GM08714 (cell line): ENCODE data around the gene GIGYF1.
A peak's percentile ranks its signal among the peaks of the same experiment; 100 is the strongest.
"Not testable (repeated sequence)": the region's sequence is repeated elsewhere in the genome, so short reads cannot be mapped to it uniquely, and the experiment has no call there.

Source experiments
- H3K4me3 ChIP-seq: fragments of 200-500 bp; sonication (Bioruptor generic); 2 replicates; pipeline ENCODE4 v1.5.1; 2014; ENCODE audit warnings: mild to moderate bottlenecking, low read length, inconsistent platforms
- ZNF274 ChIP-seq: IDR thresholded peaks from 2 replicates; pipeline ENCODE4 v1.6.1; 2012; ENCODE audit warnings: mild to moderate bottlenecking, low read depth, low read length

The GIGYF1 gene

DNA sequence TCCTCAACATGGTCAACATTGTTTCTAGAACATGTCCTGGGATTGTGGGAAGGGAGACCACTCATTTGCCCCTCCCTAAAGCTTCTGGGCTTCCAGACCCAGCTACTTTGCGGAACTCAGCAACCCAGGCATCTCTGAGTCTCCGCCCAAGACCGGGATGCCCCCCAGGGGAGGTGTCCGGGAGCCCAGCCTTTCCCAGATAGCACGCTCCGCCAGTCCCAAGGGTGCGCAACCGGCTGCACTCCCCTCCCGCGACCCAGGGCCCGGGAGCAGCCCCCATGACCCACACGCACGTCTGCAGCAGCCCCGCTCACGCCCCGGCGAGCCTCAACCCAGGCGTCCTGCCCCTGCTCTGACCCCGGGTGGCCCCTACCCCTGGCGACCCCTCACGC, 26.2 kb upstream of the GIGYF1 start, which contains the start of gene EPO:
Gene EPO (plus strand): TSS at position 190 of the 392 bp plus-strand sequence. CDS start 513 bp downstream, outside the sequence.
- TF ChIP-seq ZNF274, result no peak
- H3K4me3 ChIP-seq, result no peak within 1 kb of the TSS

DNA sequence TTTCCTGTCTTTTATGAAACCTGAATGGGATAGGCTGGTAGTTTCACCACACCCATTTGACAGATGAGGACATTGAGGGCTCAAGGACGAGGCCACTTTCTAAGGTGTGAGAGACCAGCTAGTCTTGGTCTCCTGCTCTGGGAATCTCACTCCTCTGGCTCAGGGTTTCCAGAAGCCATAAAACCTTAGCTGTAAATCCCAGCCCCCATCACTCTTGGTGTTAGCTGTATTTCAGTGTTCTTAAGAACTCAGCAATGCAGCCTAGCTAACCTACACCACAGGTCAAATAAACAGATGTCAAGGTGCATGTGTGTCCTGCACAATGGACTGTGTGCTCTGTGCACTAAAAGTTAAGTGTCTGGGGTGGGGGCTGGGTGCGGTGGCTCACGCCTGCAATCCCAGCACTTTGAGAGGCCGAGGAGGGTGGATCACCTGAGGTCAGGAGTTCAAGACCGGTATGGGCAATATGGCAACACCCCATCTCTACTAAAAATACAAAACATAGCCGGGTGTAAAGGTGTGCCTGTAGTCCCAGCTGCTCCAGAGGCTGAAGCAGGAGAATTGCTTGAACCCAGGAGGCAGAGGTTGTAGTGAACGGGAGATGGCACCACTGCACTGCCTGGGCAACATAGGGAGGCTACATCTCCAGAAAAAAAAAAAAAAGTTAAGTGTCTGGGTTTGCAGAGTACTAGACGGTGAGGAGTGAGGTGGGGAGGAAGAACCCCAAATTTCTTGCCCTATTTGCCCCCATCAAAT, 25.7 kb upstream of the GIGYF1 start:
- TF ChIP-seq ZNF274, result no peak
- H3K4me3 ChIP-seq, result no peak overlapping the region

DNA sequence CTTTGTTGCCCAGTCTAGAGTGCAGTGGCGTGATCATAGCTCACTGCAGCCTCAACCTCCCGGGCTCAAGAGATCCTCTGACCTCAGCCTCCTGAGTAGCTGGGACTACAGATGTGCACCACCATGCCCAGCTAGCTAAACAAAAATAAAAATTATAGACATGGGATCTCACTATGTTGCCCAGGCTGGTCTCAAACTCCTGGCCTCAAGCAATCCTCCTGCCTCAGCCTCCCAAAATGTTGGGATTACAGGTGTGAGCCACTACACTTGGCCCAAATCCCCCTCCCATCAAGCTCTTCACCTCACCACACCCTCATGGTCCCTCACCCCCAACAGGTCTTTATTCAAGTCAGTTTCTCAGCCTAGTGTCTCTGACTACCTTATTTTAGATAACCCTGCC, 23.0 kb upstream of the GIGYF1 start:
- H3K4me3 ChIP-seq, result not testable (repeated sequence)

DNA sequence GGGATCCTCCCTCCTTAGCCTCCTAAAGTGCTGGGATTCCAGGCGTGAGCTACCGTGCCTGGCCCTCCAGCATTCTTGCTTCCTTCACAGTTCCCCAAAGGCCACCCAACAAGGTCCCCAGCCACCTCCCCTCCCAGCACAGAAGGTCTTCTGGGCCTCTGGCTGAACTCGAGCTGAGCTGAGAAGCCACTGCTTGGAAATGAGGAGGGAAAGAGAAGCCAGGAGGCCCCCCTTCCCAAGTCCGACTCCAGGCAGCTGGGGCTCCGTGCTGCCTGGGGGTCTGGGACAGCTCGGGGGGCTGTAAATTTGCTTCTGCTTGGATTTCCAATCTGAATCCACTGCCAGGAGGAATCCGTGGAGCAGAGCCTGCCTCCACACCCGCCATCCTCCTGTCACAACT, 20.7 kb upstream of the GIGYF1 start:
- H3K4me3 ChIP-seq, result no peak overlapping the region
- no peak for TF ChIP-seq ZNF274

DNA sequence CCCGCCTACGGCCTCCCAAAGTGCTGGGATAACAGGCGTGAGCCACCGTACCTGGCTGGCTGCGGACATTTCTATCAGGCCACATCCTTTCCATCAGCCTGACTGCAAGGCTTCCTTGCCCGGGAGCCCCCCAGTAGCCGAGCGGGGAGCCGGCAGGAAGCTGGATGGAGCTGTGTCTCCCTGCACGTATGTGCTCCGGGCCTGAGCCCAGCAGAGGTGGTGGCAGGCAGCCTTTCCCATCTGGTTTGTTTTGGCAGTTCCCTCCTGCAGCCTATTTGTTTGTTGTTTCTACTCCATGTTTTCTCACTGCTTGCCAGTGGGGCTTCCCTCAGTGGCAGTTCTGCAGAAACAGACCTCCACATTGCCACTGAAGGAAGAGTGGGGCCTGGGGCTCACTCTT, 17.3 kb upstream of the GIGYF1 start:
- no peak overlapping the region for H3K4me3 ChIP-seq
- TF ChIP-seq ZNF274, result no peak

DNA sequence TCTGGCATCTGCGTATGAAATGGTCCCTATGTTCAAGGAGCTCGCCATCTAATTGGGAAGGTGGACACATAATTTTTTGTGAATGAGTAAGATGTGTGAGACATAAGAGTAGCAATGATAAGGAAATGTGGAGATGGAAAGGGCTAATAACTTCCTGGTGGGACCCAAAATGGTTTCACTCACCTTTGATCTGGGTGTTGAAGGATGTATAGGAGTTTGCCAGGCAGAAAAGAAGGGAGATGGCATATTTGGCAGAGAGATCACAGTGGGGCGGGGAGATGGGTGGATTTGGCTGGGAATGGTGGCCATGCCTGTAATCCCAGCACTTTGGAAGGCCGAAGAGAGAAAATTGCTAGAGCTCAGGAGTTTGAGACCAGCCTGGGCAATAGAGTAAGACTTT, 16.4 kb upstream of the GIGYF1 start:
- H3K4me3 ChIP-seq, result no peak overlapping the region
- no peak for TF ChIP-seq ZNF274

DNA sequence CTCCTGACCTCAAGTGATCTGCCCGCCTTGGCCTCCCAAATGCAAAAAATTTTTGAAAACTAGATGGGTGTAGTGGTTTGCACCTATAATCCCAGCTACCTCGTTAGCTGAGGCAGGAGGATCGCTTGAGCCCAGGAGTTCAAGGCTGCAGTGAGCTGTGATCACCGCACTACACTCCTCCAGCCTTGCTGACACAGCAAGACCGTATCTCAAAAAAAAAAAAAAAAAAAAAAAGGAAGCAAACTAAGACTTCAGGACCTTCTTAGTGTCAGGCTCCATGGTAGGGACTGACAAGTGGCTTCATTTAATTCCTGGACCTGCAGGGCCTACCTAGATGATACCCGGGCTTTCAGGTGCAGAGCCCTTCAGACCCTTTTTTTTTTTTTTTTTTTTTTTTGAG, 14.3 kb upstream of the GIGYF1 start:
- TF ChIP-seq ZNF274, result no peak
- H3K4me3 ChIP-seq, result no peak overlapping the region

DNA sequence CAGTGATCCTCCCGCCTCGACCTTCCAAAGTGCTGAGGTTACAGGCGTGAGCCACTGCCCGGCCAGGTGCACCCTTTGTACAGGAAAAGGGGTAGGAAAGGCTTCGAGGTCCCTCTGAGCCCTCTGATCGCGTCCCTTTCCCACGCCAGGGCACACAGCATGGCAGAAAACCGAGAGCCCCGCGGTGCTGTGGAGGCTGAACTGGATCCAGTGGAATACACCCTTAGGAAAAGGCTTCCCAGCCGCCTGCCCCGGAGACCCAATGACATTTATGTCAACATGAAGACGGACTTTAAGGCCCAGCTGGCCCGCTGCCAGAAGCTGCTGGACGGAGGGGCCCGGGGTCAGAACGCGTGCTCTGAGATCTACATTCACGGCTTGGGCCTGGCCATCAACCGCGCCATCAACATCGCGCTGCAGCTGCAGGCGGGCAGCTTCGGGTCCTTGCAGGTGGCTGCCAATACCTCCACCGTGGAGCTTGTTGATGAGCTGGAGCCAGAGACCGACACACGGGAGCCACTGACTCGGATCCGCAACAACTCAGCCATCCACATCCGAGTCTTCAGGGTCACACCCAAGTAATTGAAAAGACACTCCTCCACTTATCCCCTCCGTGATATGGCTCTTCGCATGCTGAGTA, 12.7 kb upstream of the GIGYF1 start:
- no peak for TF ChIP-seq ZNF274
- peak overlapping the region; percentile 84 for H3K4me3 ChIP-seq

DNA sequence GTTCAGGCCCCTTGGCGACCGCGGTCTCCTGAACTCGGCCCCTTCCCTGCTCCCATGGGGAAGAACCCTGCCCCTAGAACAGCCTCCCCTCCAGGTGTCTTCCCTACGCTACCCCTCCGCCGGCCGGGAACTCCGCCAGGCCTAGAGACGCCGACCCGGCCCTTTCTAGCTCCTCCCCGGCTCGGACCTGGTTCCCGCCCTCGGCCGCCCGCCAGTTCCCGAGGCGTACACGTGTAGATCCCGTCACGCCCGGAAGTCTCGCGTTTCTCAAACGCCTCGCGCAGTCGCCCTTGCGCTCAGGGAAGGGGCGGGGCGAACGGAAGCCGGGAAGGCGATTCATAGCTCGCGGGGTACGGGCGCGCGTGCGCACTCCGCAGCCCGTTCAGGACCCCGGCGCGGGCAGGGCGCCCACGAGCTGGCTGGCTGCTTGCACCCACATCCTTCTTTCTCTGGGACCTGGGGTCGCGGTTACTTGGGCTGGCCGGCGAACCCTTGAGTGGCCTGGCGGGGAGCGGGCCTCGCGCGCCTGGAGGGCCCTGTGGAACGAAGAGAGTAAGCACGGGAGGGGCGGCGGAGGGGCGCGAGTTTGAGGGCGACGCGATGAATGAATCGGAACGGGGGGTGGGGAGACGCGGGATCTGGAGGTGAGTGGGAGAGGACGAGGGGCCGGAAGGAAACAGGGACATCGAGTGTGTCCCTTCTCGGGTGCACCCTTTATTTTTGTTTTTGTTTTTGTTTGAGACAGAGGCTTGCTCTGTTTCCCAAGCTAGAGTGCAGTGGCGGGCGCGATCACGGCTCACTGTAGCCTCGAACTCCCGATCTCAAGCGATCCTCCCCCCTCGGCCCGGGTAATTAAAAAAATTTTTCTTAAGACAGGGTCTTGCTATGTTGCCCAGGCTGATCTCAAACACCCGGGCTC, 12.0 kb upstream of the GIGYF1 start, which contains the start of gene POP7:
Gene POP7 (plus strand): TSS at position 369 of the 919 bp plus-strand sequence. CDS start 710 bp downstream, outside the sequence.
- H3K4me3 ChIP-seq, result peak within 1 kb of the TSS; percentile 84
- no peak for TF ChIP-seq ZNF274

DNA sequence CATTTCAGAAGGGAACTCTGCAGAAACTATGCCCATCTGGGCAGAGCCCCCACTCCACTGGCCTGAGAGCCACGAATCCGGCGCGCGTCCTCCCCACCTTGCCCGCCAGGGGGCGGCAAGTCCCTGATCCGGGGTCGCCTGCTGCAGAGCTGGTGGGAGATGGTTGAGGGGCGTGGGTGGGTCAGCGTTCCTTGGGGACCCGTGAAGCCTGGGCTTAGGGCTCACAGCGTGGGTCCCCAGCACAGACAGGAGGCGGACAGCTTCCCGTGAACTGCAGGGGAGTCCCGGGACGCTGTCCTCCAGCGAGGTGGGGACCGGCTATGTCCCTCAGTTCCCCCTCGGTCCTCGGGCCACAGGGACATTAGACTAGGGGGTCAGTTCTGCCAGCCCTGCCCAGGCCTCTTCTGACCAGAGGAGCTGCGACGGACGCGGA, 11.3 kb upstream of the GIGYF1 start:
- H3K4me3 ChIP-seq, result peak overlapping the region; percentile 77
- TF ChIP-seq ZNF274, result no peak

DNA sequence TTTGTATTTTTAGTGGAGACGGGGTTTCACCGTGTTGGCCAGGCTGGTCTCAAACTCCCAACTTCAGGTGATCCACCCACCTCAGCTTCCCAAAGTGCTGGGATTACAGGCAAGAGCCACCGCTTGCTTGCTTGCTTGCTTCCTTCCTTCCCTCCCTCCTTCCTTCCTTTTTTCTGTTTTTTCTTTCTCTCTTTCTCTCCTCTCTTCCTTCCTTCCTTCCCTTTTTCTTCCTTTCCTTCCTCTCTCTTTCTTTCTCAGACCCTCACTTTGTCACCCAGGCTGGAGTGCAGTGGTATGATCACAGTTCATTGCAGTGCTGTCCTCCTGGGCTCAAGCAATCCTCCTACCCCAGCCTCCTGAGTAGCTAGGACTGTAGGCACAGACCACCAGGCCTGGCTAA, 7.0 kb upstream of the GIGYF1 start:
- H3K4me3 ChIP-seq, result not testable (repeated sequence)

DNA sequence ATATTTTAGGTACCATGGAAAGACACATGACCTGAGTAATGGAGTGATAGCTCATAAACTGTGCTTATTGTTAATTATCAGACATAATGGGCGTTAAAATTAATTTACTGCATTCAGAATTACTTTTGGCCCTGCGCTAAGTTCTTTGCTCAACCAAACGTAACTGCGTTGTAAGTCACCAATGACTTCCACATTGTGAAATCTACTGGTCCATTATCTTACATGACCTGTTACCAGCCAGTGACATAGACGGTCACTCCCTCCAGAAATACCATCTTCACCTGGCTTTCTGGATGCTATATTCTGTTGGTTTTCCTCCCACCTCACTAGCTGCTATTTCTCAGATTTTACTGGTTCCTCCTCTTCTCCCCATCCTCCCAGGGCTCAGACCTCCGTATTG, 5.0 kb upstream of the GIGYF1 start:
- TF ChIP-seq ZNF274, result no peak
- no peak overlapping the region for H3K4me3 ChIP-seq

DNA sequence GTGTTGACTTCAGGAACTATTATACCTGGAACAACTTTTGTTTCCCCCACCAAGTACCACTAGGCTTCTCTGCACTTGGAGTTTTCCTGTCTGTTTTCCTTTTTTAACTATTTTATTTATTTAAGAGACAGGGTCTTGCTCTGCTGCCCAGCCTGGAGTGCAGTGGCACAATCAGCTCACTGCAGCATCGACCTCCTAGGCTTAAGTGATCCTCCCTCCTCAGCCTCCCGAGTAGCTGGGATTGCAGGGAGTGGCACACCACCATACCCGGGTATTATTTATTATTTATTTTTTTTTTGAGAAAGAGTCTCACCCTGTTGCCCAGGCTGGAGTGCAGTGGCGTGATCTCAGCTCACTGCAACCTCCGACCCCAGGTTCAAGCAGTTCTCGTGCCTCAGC, 2.1 kb upstream of the GIGYF1 start:
- peak overlapping the region; percentile 12; the same call in 1 of the 2 replicates for H3K4me3 ChIP-seq
- no peak for TF ChIP-seq ZNF274

DNA sequence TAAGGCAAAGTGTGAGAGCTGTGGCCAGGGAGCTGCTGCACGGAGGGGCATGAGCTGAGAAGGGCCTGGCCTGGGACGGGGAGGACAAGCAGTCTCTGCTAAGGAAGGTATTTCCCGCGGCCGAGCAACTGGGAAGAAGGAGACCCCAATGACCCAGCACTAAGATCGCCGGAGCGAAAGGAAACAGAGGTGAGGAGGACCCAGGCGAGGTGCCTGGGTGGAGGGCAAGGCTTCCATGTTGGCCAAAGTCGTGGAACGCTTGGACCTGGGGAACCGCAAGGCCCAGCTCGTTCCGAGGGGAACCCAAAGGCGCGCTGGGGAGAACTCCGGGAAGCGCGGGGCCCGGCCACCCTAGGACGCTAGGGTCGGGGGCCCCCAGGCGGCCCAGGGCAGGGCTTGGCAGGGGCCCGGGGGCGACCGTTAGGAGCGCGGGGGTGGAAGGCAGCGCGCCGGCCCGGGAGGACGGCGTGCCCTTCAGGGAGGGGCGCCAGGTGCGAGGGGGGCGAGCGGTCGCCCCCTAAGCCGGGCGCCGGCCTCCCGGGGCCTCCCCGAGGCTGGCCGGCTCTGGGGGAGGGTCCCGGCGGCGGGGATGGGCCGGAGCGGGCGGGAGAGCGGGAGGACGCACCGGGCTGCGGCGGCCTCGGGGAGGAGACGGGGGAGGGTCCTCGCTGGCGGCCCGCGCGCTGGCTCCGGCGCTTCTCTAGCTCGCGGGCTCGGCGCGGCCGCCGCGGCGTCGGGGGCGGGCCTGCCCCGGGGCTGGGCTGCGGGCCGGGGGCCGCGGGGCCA, 545 bp downstream of the GIGYF1 start:
- no peak for TF ChIP-seq ZNF274
- peak overlapping the region; percentile 88 for H3K4me3 ChIP-seq

DNA sequence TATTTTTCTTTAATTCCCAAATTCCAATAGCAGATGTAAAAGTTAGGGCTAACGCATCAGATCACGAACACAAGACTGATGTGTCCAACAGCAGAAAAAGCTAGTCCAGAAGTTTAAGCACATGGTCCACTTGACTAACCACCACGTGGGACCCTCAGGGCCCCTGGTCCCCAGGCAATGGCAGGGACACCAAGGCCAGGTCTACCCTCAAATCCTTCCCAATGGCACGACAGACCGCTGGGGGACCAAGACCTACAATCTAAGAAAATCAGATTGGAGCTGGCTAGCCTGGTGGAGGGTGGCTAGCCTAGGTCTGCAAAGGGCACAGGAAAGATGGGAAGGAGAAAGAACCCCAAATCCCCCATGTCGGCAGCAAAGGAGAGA, 1.5 kb downstream of the GIGYF1 start:
- TF ChIP-seq ZNF274, result no peak
- peak overlapping the region; percentile 88 for H3K4me3 ChIP-seq
